Right atrium auricular region (tissue), 2 donors: ENCODE results near the gene GALNT12. TPM values are rescaled to one million over a fixed set of nuclear protein-coding genes. Genes with fewer than 3 reads are reported as not detected.

Source experiments
- DNase-seq: peaks from one replicate; pipeline ENCODE4 v3.0.0-alpha.2; 2019; ENCODE audit warnings: low spot score
- H3K27ac ChIP-seq, 2 donors: fragments of 200-600 bp; sonication (generic); 1 replicate in 1 of 2; 2 replicates in 1 of 2; pipeline ENCODE4 v1.5.1; 2016 to 2019
- H3K27me3 ChIP-seq, 2 donors: fragments of 200-600 bp; sonication (generic); one replicate each; pipeline versions ENCODE4 v1.5.1 to v1.6.0; 2017 to 2019
- H3K36me3 ChIP-seq: fragments of 200-600 bp; sonication (generic); one replicate; pipeline ENCODE4 v1.5.1; 2016
- H3K4me1 ChIP-seq, 2 donors: fragments of 200-600 bp; sonication (generic); one replicate each; pipeline versions ENCODE4 v1.5.1 to v1.6.0; 2017 to 2019
- H3K4me3 ChIP-seq, 2 donors: fragments of 200-600 bp; sonication (generic); 1 replicate in 1 of 2; 2 replicates in 1 of 2; pipeline ENCODE4 v1.5.1; 2017 to 2019; ENCODE audit warnings: mild to moderate bottlenecking in 1 of 2, moderate library complexity in 1 of 2
- H3K9me3 ChIP-seq, 2 donors: fragments of 200-600 bp; sonication (generic); one replicate each; pipeline ENCODE4 v1.5.1; 2019
- total RNA-seq, 2 donors: library from RNA; depleted of rRNA; stranded (reverse); fragments of >200 nt; gene quantifications; one replicate each; pipeline ENCODE4 v1.1.0, GENCODE V29; 2016
- TF ChIP-seq, protein P1 (sequence below), 2 donors: fragments of 200-600 bp; sonication (generic); IDR thresholded peaks; one replicate each; pipeline ENCODE4 v1.5.1; 2019; ENCODE audit warnings: antibody characterized with exemption in 2 of 2

Gene GALNT12
- total RNA-seq, 2 donors from 2014 or later, result 0.33 to 2.7 TPM

DNA sequence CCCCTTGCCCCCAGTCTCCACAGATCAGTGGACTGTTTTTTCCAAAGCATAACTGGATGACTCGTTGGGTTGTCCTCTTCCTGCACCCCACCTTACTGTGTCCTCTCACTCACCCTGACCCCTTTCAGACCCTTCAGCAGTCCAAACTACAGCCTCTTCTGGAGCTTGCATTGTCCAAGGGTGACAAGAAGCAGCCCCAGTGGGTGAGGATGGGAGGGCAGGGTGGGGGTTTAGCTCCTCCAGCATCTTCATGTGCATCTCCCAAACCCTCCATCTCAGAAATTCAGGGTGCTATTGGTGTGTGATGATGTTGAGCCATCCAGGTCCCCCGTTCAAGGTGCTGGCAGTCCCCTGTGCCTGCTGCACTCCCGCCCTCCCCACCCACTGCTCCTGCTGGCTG lies 73.9 kb downstream of the GALNT12 start:
- TF ChIP-seq, protein P1, sequence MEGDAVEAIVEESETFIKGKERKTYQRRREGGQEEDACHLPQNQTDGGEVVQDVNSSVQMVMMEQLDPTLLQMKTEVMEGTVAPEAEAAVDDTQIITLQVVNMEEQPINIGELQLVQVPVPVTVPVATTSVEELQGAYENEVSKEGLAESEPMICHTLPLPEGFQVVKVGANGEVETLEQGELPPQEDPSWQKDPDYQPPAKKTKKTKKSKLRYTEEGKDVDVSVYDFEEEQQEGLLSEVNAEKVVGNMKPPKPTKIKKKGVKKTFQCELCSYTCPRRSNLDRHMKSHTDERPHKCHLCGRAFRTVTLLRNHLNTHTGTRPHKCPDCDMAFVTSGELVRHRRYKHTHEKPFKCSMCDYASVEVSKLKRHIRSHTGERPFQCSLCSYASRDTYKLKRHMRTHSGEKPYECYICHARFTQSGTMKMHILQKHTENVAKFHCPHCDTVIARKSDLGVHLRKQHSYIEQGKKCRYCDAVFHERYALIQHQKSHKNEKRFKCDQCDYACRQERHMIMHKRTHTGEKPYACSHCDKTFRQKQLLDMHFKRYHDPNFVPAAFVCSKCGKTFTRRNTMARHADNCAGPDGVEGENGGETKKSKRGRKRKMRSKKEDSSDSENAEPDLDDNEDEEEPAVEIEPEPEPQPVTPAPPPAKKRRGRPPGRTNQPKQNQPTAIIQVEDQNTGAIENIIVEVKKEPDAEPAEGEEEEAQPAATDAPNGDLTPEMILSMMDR (IDR thresholded peaks at IDR 0.05), result no peak
- Histone ChIP-seq H3K36me3 (no peaks in the 10 kb centered on the region), H3K27me3 (no peaks in the 10 kb centered on the region), H3K27ac (no peak overlapping the region), H3K9me3 (no peaks in the 10 kb centered on the region), H3K4me1 (peaks cover 0 to 57% of the 10 kb centered on the region in 2 donors), H3K4me3 (no peak overlapping the region)
- no peak for DNase-seq

DNA sequence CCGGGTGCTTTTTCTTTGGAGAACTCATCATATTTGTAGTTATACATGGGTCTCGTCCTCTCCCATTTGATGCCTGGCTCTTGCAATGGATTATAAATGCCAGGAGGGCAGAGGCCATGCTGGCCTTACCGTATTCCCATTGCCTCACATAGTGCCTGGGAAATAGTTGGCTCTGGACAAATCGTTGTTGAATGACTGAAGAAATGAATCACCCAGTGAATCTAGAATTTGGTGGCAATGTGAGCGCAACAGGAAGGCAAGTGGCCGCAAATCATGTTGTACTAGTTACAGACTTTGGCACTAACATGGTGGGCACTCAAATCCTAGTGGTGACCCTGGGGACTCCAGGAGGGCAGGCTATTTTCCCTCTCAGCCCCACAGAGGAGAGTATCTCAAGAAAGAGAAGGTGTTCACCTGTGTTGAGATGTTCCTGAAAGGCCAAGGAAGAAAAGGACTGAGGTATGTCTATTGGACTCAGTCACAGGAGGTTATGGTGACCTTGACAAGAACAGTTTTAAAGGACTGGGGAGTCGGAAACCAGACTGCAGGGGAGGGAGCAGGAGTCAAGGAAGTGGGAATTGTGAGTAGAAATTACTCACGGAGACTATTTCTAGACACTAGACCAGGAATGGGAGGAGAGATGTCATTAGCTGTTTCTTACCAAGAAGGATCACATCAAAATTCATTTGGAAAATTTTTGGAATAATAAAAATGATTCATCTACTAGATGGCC lies 74.5 kb downstream of the GALNT12 start:
- Histone ChIP-seq H3K4me3 (no peak overlapping the region), H3K27ac (peak overlapping the region; percentile 46 to 64), H3K4me1 (peaks cover 0 to 63% of the 10 kb centered on the region in 2 donors), H3K36me3 (no peaks in the 10 kb centered on the region), H3K27me3 (no peaks in the 10 kb centered on the region), H3K9me3 (no peaks in the 10 kb centered on the region)
- TF ChIP-seq, protein P1 (IDR thresholded peaks at IDR 0.05), result no peak
- no peak for DNase-seq

DNA sequence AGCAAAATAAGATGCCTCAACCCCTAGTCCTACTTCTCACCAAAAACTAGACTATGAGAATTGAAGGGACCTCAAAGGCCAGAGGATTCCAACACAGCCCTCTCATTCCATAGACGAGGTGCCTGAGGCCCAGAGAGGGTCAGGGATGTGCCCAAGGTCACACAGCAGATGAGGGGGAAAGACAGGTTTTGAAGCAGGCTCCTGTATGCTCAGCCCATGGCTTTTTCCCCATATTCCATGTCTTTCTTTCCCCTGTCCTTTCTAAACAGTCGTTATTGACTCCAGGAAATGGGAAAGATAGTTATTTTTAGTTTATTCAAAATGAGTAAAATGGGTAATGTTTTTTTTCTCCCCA lies 75.1 kb downstream of the GALNT12 start:
- Histone ChIP-seq H3K4me3 (no peak overlapping the region), H3K27me3 (no peaks in the 10 kb centered on the region), H3K4me1 (peaks cover 0 to 68% of the 10 kb centered on the region in 2 donors), H3K27ac (peak overlapping the region; percentile 46 to 64), H3K36me3 (no peaks in the 10 kb centered on the region), H3K9me3 (no peaks in the 10 kb centered on the region)
- DNase-seq, result no peak
- TF ChIP-seq, protein P1 (IDR thresholded peaks at IDR 0.05), result no peak

DNA sequence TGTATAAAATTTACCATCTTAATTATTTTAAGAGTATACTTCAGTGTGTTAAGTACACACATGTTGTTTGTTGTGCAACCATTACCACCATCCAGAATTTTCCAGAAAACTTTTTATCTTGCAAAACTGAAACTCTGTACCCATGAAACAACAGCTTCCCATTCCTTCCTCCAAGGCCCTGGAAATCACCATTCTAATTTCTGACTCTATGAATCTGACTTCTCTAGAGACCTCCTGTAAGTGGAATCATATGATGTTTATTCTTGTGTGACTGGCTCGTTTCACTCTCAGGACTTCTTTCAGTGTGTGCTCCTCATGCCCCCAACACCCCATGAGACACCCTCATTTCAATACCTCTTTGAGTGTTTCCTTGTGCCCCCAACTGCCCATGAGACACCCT lies 75.8 kb downstream of the GALNT12 start:
- Histone ChIP-seq H3K36me3 (no peaks in the 10 kb centered on the region), H3K27ac (no peak overlapping the region), H3K4me3 (no peak overlapping the region), H3K9me3 (no peaks in the 10 kb centered on the region), H3K27me3 (no peaks in the 10 kb centered on the region), H3K4me1 (peaks cover 0 to 76% of the 10 kb centered on the region in 2 donors)
- no peak for DNase-seq
- TF ChIP-seq, protein P1 (IDR thresholded peaks at IDR 0.05), result no peak

DNA sequence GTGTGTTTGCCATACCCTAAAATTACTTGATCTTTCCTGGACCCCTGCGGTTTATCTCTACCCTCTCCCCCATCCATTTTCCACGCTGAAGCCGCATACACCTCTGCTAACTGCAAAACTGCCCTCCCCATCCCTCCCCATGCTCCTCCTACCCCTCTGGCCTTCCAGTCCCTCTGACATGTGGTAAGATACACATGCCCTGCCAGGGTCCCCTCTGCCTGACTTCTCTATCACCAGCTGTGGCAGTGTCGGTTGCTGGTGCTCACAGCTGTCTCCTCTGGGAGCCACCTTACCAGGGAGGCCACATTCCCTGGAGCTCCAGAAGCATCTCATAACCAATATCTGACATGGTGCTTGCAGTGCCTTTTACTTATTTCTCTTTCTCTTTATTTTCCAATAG lies 77.4 kb downstream of the GALNT12 start:
- no peaks in the 10 kb centered on the region for H3K27me3 ChIP-seq
- H3K4me1 ChIP-seq, result peaks cover 0 to 89% of the 10 kb centered on the region in 2 donors
- no peak for DNase-seq
- no peak overlapping the region for H3K27ac ChIP-seq
- H3K9me3 ChIP-seq, result no peaks in the 10 kb centered on the region
- H3K4me3 ChIP-seq, result no peak overlapping the region
- TF ChIP-seq, protein P1 (IDR thresholded peaks at IDR 0.05), result no peak
- H3K36me3 ChIP-seq, result no peaks in the 10 kb centered on the region
